ENCODE results near the gene PIGV.
"Not testable (repeated sequence)": the region's sequence is repeated elsewhere in the genome, so short reads cannot be mapped to it uniquely, and the experiment has no call there.

Gene PIGV

GRCh38 chr1:26837665-26838064 is 49.9 kb downstream of the PIGV start:
- DNase-seq: not testable (repeated sequence)

DNA sequence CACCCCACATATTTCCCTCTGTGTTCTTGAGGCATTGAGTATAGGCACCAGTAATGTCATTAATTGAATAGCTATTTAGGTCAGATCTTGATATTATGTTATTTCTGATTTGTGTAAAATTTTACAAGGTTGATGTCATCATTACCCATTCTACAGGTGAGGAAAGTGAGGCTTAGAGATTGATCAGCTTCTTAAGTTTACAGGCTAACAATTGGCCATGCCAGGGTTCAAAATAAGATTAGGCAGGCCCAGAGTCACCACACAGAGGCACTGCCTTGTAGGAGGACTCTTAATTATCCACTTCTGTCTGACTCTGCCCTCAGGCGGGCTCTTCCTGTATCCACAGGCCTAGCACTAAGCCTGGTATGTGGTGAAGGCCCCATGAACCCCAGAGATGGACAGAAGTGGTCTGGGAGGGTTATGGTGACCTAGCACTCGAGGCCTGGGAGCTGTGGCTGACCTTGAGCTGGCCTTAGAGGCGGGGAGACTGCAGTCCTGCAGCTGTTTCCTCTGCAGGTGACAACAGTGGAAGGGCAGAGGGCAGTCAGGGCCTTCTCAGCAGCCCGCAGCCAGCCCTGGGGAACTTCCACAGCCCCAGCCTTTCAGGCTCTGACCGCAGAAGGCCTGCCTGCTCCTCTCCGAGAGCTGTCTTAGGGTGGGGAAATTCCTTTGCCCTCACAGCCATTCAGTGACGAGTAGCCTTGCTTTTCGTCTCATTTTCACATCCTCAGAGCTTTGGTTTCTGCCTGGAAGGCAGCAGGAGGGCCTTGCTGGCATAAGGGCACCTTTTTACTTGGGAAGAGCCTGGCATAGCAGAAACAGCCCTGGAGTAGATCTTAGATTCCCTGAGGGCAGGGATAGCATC is 51.0 kb downstream of the PIGV start:
- no peak for DNase-seq

- no peak for DNase-seq
Observed at GRCh38 chr1:26839339-26839722, 51.6 kb downstream of the PIGV start.

GRCh38 chr1:26839779-26840178 is 52.0 kb downstream of the PIGV start:
- no peak for DNase-seq

- DNase-seq: no peak
Observed at GRCh38 chr1:26844424-26845196, 56.9 kb downstream of the PIGV start.

- not testable (repeated sequence) for DNase-seq
Observed at GRCh38 chr1:26847826-26848225, 60.1 kb downstream of the PIGV start.
